GM18526 (cell line): ENCODE measurements around the gene FGF8.

Source experiments
- POLR2A ChIP-seq: IDR thresholded peaks from 3 replicates; pipeline ENCODE4 v1.6.1; 2011; ENCODE audit not compliant: insufficient read length; ENCODE audit errors: extremely low read depth

Gene FGF8

GRCh38 chr10:101784558-101784957 is 8.6 kb upstream of the FGF8 start:
- TF ChIP-seq POLR2A: no peak

GRCh38 chr10:101783736-101784118 is 7.8 kb upstream of the FGF8 start:
- no peak for TF ChIP-seq POLR2A

- TF ChIP-seq POLR2A: peak; percentile 57
Observed at GRCh38 chr10:101782811-101783735, 7.2 kb upstream of the FGF8 start, which contains the start of gene NPM3. Gene NPM3 (minus strand): TSS chr10:101783446. CDS start chr10:101783390, 56 bp downstream.

- no peak for TF ChIP-seq POLR2A
Observed at GRCh38 chr10:101781984-101782810, 6.3 kb upstream of the FGF8 start.

- TF ChIP-seq POLR2A: no peak
Observed at GRCh38 chr10:101781655-101781983, 5.7 kb upstream of the FGF8 start.

- no peak for TF ChIP-seq POLR2A
Observed at GRCh38 chr10:101780818-101781654, 5.1 kb upstream of the FGF8 start.

GRCh38 chr10:101780187-101780817 is 4.4 kb upstream of the FGF8 start:
- TF ChIP-seq POLR2A: no peak

GRCh38 chr10:101779544-101780186 is 3.8 kb upstream of the FGF8 start:
- TF ChIP-seq POLR2A: no peak

- TF ChIP-seq POLR2A: no peak
Observed at GRCh38 chr10:101778781-101779543, 3.0 kb upstream of the FGF8 start.

- TF ChIP-seq POLR2A: no peak
Observed at GRCh38 chr10:101778151-101778780, 2.4 kb upstream of the FGF8 start.

- no peak for TF ChIP-seq POLR2A
Observed at GRCh38 chr10:101777619-101778145, 1.8 kb upstream of the FGF8 start.

- no peak for TF ChIP-seq POLR2A
Observed at GRCh38 chr10:101776161-101776817, 375 bp upstream of the FGF8 start.

GRCh38 chr10:101774589-101775272 is 1.2 kb downstream of the FGF8 start:
- no peak for TF ChIP-seq POLR2A
